Left ventricle myocardium inferior (tissue), 1 donor: ENCODE results near the gene FDX2. TPM values are rescaled to one million over a fixed set of nuclear protein-coding genes. Genes with fewer than 3 reads are reported as not detected.

Source experiments
- DNase-seq: peaks from one replicate; pipeline ENCODE4 v3.0.0-alpha.2; 2020
- H3K27ac ChIP-seq: fragments of 200-600 bp; replicated peaks from 2 replicates; pipeline ENCODE4 v1.8.0; 2021
- H3K27me3 ChIP-seq: fragments of 200-600 bp; 2 replicates; pipeline ENCODE4 v1.8.0; 2021; ENCODE audit warnings: low read depth
- H3K36me3 ChIP-seq: fragments of 200-600 bp; 2 replicates; pipeline ENCODE4 v1.8.0; 2021
- H3K4me1 ChIP-seq: fragments of 200-600 bp; 2 replicates; pipeline ENCODE4 v1.8.0; 2021
- H3K4me3 ChIP-seq: fragments of 200-600 bp; 2 replicates; pipeline ENCODE4 v1.8.0; 2021; ENCODE audit warnings: mild to moderate bottlenecking, moderate library complexity
- H3K9me3 ChIP-seq: fragments of 200-600 bp; replicated peaks from 2 replicates; pipeline ENCODE4 v1.8.0; 2021
- CTCF ChIP-seq: fragments of 200-600 bp; IDR thresholded peaks from 2 replicates; pipeline ENCODE4 v1.8.0; 2021; ENCODE audit warnings: antibody characterized with exemption, mild to moderate bottlenecking, borderline replicate concordance
- intact Hi-C: fragments of 100-400 bp; cut with micrococcal nuclease; formaldehyde crosslinking; loops from one replicate; pipeline ENCODE4 v1.11.0; 2022
- total RNA-seq: library from RNA; stranded (reverse); fragmentation: NEBNext Ultra II Directional; extraction: Animal tissue kit (Norgen Biotek cat#: 25700); gene quantifications from one replicate; pipeline ENCODE4 v1.2.1, GENCODE V29; 2021
- donor health status: DM: no; HTN: yes; CAD: no; lungs with severe emphysema.

FDX2 gene
- total RNA-seq, 1 donor from 2014 or later = 17.4 TPM

GRCh38 chr19:10290357-10290875, 25.4 kb downstream of the FDX2 start:
- H3K4me3 ChIP-seq = peak overlapping the region; percentile 67
- H3K27ac ChIP-seq = no peak overlapping the region
- DNase-seq = no peak
- intact Hi-C loops = no loop called here
- peaks cover 87% of the 10 kb centered on the region for H3K27me3 ChIP-seq
- H3K36me3 ChIP-seq = peaks cover 4% of the 10 kb centered on the region
- no peak for TF ChIP-seq CTCF
- H3K9me3 ChIP-seq = no peaks in the 10 kb centered on the region
- H3K4me1 ChIP-seq = peaks cover 84% of the 10 kb centered on the region

DNA sequence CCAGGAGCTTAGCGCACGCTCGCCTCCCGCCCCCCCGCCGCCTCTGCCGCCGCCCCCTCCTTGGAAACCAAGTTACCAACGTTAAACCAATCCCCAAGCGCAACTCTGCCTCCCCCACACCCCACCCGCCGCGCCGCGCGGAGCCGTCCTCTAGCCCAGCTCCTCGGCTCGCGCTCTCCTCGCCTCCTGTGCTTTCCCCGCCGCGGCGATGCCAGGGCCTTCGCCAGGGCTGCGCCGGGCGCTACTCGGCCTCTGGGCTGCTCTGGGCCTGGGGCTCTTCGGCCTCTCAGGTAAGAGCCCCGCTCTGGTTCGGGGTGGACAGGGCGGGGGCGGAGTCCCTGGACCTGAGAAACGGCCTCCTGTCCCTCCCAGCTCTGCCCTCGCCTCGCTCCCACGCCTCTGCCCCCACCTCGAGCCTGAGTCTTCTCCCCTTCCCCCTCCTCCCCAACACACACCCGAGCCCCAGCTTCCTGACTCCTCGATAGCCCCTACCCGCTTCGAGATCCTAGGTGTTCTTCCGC, 25.9 kb downstream of the FDX2 start, which contains the start of gene ICAM5:
Gene ICAM5, plus strand, starts transcription at position 117 of the 521 bp plus-strand sequence. Its CDS starts 92 bp downstream, at position 209.
- H3K27ac ChIP-seq = no peak within 1 kb of the TSS
- DNase-seq = no peak
- intact Hi-C loops = no loop called here
- peaks cover 82% of the 10 kb centered on the region for H3K27me3 ChIP-seq
- TF ChIP-seq CTCF = no peak
- H3K36me3 ChIP-seq = peaks cover 9% of the 10 kb centered on the region
- H3K4me3 ChIP-seq = peak within 1 kb of the TSS; percentile 67
- peaks cover 84% of the 10 kb centered on the region for H3K4me1 ChIP-seq
- no peaks in the 10 kb centered on the region for H3K9me3 ChIP-seq

DNA sequence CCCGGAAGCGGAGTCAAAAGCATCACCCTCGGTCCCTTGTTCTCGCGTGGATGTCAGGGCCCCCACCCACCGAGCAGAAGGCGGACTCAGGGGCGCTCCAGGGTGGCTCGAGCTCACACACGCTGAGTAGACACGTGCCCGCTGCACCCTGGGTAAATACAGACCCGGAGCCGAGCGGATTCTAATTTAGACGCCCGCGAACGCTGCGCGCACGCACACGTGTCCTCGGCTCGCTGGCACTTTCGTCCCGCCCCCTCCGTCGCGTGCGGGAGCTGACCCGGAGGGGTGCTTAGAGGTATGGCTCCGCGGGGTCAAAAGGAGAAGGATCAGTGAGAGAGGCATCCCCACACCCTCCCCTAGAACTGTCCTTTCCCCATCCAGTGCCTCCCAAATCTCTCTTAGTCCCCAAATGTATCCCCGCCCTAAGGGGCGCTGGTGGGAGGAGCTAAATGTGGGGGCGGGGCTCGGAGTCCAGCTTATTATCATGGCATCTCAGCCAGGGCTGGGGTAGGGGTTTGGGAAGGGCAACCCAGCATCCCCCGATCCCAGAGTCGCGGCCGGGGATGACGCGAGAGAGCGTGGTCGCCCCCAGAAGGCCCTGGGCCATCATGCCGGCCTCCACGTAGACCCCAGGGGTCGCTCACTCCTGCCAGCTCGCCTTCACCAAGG, 26.5 kb downstream of the FDX2 start:
- peaks cover 76% of the 10 kb centered on the region for H3K27me3 ChIP-seq
- TF ChIP-seq CTCF = no peak
- H3K27ac ChIP-seq = no peak overlapping the region
- no peaks in the 10 kb centered on the region for H3K9me3 ChIP-seq
- peaks cover 15% of the 10 kb centered on the region for H3K36me3 ChIP-seq
- H3K4me1 ChIP-seq = peaks cover 85% of the 10 kb centered on the region
- DNase-seq = no peak
- intact Hi-C loops = no loop called here
- H3K4me3 ChIP-seq = peak overlapping the region; percentile 67

DNA sequence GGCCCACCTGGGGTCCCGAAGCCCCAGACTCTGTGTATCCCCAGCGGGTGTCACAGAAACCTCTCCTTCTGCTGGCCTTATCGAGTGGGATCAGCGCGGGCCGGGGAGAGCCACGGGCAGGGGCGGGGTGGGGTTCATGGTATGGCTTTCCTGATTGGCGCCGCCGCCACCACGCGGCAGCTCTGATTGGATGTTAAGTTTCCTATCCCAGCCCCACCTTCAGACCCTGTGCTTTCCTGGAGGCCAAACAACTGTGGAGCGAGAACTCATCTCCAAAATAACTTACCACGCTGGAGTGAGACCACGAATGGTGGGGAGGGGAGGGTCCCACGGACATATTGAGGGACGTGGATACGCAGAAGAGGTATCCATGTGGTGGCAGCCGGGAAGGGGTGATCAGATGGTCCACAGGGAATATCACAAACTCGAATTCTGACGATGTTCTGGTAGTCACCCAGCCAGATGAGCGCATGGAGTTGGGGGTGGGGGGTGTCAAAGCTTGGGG, 27.1 kb downstream of the FDX2 start:
- Histone ChIP-seq H3K9me3 (no peaks in the 10 kb centered on the region), H3K4me3 (peak overlapping the region; percentile 67), H3K27me3 (peaks cover 70% of the 10 kb centered on the region), H3K4me1 (peaks cover 85% of the 10 kb centered on the region), H3K36me3 (peaks cover 21% of the 10 kb centered on the region), H3K27ac (no peak overlapping the region)
- TF ChIP-seq CTCF = no peak
- intact Hi-C loops = no loop called here
- no peak for DNase-seq

GRCh38 chr19:10286803-10287737, 28.7 kb downstream of the FDX2 start, which contains the start of gene ICAM4:
Gene ICAM4 (plus strand): TSS chr19:10286955. CDS start chr19:10287013, 58 bp downstream.
- intact Hi-C loops = no loop called here
- DNase-seq = peak; percentile 87

More at GRCh38 chr19:10286803-10287737, 28.7 kb downstream of the FDX2 start, which contains the start of gene ICAM4:
- H3K27ac ChIP-seq = peak within 1 kb of the TSS; percentile 82
- peak within 1 kb of the TSS; percentile 61 for H3K4me3 ChIP-seq
- H3K9me3 ChIP-seq = no peaks in the 10 kb centered on the region
- peaks cover 73% of the 10 kb centered on the region for H3K4me1 ChIP-seq
- peaks cover 30% of the 10 kb centered on the region for H3K36me3 ChIP-seq
- TF ChIP-seq CTCF = no peak
- peaks cover 54% of the 10 kb centered on the region for H3K27me3 ChIP-seq
